ENCODE measurements around the gene COA6. TPM values are rescaled to one million over a fixed set of nuclear protein-coding genes. Genes with fewer than 3 reads are reported as not detected.

The COA6 gene
- total RNA-seq, 1 experiment from 2014 or later: 47.9 TPM

DNA sequence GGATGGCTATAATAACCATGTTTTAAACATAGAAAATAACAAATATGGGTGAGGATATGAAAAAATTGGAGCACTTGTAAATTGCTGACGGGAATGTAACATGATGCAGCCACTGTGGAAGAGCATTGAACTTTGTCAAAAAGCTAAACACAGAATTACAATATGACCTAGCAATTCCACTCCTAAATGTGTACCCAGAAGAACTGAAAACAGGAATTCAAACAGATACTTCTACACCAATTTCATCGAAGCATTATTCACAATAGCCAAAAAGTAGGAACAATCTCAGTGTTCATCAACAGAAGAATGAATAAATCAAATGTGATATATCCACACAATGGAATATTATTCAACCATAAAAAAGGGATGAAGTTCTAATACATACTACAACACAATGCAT, 32.7 kb upstream of the COA6 start (continued):
- TF ChIP-seq ZBTB21 (CRISPR knock-in tag; IDR thresholded peaks at IDR 0.05; ENCODE audit: borderline replicate concordance): no peak
- no peak for TF ChIP-seq ZNF263 (CRISPR knock-in tag; IDR thresholded peaks at IDR 0.05; ENCODE audit: low read depth)
- no peak for TF ChIP-seq ZNF121 (CRISPR knock-in tag; IDR thresholded peaks at IDR 0.05)
- TF ChIP-seq RELA (CRISPR knock-in tag; IDR thresholded peaks at IDR 0.05; ENCODE audit: borderline replicate concordance): no peak
- no peak for TF ChIP-seq NR3C1 (CRISPR knock-in tag; conservative IDR thresholded peaks at IDR 0.05; ENCODE audit: low read depth)
- TF ChIP-seq ZNF219 (CRISPR knock-in tag; IDR thresholded peaks at IDR 0.05; ENCODE audit: borderline replicate concordance): no peak
- TF ChIP-seq GTF2I (CRISPR knock-in tag; conservative IDR thresholded peaks at IDR 0.05): no peak
- no peak for TF ChIP-seq NFYB (CRISPR knock-in tag; conservative IDR thresholded peaks at IDR 0.05; ENCODE audit: low read depth)

GRCh38 chr1:234342774-234343173, 30.5 kb upstream of the COA6 start:
- no peak overlapping the region for H3K27ac Mint-ChIP-seq
- no peak for DNase-seq (ENCODE audit: low spot score)
- peaks cover 7% of the 10 kb centered on the region; the same call in 1 of the 2 replicates for H3K36me3 Mint-ChIP-seq
- ATAC-seq: no peak
- no peaks in the 10 kb centered on the region for H3K4me1 Mint-ChIP-seq
- H3K4me3 Mint-ChIP-seq: no peak overlapping the region
- H3K9me3 Mint-ChIP-seq: peaks cover 49% of the 10 kb centered on the region
- no peaks in the 10 kb centered on the region; the same call in 1 of the 2 replicates for H3K27me3 Mint-ChIP-seq (ENCODE audit: low read depth)
- TF ChIP-seq ZNF423 (CRISPR knock-in tag; IDR thresholded peaks at IDR 0.05) (no peak), SP1 (CRISPR knock-in tag; conservative IDR thresholded peaks at IDR 0.05) (no peak), JUN (CRISPR knock-in tag; IDR thresholded peaks at IDR 0.05) (no peak), ETV6 (CRISPR knock-in tag; IDR thresholded peaks at IDR 0.05) (no peak)
- TF ChIP-seq, protein P1, sequence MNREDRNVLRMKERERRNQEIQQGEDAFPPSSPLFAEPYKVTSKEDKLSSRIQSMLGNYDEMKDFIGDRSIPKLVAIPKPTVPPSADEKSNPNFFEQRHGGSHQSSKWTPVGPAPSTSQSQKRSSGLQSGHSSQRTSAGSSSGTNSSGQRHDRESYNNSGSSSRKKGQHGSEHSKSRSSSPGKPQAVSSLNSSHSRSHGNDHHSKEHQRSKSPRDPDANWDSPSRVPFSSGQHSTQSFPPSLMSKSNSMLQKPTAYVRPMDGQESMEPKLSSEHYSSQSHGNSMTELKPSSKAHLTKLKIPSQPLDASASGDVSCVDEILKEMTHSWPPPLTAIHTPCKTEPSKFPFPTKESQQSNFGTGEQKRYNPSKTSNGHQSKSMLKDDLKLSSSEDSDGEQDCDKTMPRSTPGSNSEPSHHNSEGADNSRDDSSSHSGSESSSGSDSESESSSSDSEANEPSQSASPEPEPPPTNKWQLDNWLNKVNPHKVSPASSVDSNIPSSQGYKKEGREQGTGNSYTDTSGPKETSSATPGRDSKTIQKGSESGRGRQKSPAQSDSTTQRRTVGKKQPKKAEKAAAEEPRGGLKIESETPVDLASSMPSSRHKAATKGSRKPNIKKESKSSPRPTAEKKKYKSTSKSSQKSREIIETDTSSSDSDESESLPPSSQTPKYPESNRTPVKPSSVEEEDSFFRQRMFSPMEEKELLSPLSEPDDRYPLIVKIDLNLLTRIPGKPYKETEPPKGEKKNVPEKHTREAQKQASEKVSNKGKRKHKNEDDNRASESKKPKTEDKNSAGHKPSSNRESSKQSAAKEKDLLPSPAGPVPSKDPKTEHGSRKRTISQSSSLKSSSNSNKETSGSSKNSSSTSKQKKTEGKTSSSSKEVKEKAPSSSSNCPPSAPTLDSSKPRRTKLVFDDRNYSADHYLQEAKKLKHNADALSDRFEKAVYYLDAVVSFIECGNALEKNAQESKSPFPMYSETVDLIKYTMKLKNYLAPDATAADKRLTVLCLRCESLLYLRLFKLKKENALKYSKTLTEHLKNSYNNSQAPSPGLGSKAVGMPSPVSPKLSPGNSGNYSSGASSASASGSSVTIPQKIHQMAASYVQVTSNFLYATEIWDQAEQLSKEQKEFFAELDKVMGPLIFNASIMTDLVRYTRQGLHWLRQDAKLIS (CRISPR knock-in tag; IDR thresholded peaks at IDR 0.05; ENCODE audit: borderline replicate concordance): no peak
- ChIA-PET CTCF (interaction anchor here (2.2 kb wide), 1 partner anchor 16 kb away, joined by 10 read pairs; no protein-coding TSS in a partner anchor), POLR2A (interaction anchor here (0.6 kb wide), 1 partner anchor 762 kb away, joined by 3 read pairs; no protein-coding TSS in a partner anchor)

DNA sequence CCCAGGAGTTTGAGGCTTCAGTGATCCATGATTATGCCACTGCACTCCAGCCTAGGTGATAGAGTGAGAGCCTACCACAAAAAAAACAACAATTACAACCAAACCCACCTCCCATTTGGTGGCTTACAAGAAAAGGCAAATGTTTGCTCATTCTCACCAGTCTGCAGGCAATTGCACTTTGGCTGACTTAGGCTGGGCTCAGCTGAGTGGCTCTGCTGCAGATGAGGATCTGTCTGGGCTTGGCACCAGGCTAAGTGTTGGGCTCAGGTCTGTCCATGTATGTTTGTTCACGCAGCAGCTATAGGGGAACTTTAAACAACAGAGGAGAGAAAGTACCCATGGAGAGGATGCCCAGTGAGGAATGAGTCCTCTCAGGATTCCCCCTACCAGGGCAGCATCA, 28.0 kb upstream of the COA6 start:
- Mint-ChIP-seq H3K9me3 (peaks cover 25% of the 10 kb centered on the region), H3K27me3 (ENCODE audit: low read depth) (no peaks in the 10 kb centered on the region; the same call in 1 of the 2 replicates), H3K4me3 (no peak overlapping the region), H3K27ac (no peak overlapping the region), H3K4me1 (no peaks in the 10 kb centered on the region), H3K36me3 (peaks cover 7% of the 10 kb centered on the region; the same call in 1 of the 2 replicates)
- ChIA-PET CTCF (no interaction called here), POLR2A (no interaction called here)
- DNase-seq (ENCODE audit: low spot score) (no peak), ATAC-seq (no peak)
- no peak for TF ChIP-seq ZNF512 (CRISPR knock-in tag; IDR thresholded peaks at IDR 0.05; ENCODE audit: borderline replicate concordance)
- TF ChIP-seq, protein P1 (CRISPR knock-in tag; IDR thresholded peaks at IDR 0.05; ENCODE audit: borderline replicate concordance): no peak

Data from WTC11 (cell line).